HG02970 (cell line): Measurements from ENCODE around the gene ATXN1L.
"Not testable (repeated sequence)": the region's sequence is repeated elsewhere in the genome, so short reads cannot be mapped to it uniquely, and the experiment has no call there.

Source experiments
- ATAC-seq: cut with Tn5 transposase; IDR thresholded peaks from one replicate; pipeline ENCODE4 v1.9.1; 2021; ENCODE audit warnings: mild to moderate bottlenecking, moderate library complexity, moderate number of reproducible peaks; ENCODE audit not compliant: unreplicated experiment, low FRiP score

ATXN1L gene

DNA sequence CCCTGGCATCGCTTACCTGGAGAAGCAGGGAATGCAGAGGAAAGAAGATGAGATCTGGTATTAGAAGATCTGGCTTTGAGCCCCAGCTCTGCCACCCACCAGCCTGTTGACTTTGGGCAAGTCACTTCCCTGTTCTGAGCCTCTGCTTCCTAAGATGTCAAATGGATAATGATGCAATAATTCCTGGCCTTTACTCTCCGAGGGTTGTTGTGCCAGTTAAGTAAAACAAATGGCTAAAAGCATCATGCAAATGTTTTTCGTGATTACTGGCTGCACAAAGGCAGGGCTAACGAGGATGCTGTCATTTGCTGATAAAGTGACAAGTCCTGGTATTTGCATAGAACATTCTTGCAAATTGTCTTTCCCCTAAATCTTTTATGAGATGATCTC, 39.5 kb downstream of the ATXN1L start:
- no peak for ATAC-seq

DNA sequence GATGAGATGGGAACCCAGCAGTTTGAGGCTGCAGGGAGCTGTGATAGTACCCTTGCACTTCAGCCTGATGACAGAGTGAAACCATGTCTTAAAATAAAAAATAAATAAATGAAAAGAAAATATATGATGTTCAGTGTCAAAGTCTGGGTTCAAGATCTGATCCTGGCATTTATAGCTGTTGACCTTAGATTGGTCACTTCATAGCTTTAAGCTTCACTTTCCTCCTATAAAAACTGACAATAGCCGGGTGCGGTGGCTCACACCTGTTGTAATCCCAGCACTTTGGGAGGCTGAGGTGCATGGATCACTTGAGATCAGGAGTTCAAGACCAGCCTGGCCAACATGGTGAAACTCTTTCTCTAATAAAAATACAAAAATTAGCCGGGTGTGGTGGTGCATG, 43.4 kb downstream of the ATXN1L start:
- no peak for ATAC-seq

- ATAC-seq: no peak
Measured at GRCh38 chr16:71893888-71894228, 48.1 kb downstream of the ATXN1L start.

DNA sequence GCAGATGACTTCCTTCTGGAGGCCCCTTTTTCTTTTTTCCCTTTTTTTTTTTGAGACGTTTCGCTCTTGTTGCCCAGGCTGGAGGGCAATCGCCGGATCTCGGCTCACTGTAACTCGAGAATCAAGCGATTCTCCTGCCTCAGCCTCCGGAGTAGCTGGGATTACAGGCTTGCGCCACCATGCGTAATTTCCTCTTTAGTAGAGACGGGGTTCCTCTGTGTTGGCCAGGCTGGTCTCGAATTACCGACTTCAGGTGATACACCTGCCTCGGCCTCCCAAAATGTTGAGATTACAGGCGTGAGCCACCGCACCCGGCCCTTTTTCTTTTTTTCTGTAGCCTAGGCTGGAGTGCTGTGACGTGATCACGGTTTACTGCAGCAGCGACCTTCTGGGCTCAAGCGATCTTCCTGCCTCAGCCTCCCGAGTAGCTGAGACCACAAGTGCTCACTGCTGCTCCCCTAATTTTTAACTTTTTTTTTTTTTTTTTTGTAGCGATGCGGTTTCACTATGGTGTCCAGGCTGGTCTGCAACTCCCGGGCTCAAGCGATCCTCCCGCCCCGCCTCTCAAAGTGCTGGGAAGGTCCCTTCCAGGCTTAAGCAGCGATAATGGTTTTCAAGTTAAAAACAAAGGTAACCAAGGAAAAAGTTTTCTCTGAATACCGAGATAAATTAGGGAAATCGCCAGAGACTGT, 48.6 kb downstream of the ATXN1L start:
- peak; percentile 14 for ATAC-seq

- peak; percentile 91 for ATAC-seq
Measured at GRCh38 chr16:71894921-71895678, 49.3 kb downstream of the ATXN1L start, which contains the start of gene IST1. Gene IST1 (plus strand): TSS chr16:71895531. CDS start chr16:71915641, 20,110 bp downstream.

- ATAC-seq: peak; percentile 14
Measured at GRCh38 chr16:71895679-71896365, 50.0 kb downstream of the ATXN1L start.

DNA sequence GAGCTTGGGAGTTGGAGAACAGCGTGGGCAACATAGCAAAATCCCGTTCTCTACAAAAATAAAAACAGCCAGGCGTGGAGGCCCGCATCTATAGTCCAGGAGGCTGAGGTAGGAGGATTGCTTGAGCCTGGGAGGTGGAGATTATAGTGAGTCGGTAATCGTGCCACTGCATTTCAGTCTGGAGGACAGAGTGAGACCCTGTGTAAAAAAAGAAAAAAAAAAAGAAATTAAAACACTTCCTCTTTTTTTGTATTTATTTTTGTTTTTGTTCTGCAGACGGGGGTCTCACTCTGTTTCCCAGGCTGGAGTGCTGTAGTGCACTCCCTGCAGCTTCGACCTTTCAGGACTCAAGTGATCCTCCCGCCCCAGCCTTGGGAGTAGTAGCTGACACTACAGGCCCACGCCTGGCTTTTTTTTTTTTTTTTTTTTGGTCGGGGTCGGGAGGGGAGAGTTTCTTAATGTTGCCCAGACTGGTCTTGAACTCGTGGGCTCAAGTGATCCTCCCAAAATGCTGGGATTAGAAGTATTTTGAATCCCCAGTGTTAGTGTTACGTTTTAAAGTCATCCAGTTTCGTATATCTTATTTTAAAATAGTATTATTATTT, 51.1 kb downstream of the ATXN1L start:
- no peak for ATAC-seq

DNA sequence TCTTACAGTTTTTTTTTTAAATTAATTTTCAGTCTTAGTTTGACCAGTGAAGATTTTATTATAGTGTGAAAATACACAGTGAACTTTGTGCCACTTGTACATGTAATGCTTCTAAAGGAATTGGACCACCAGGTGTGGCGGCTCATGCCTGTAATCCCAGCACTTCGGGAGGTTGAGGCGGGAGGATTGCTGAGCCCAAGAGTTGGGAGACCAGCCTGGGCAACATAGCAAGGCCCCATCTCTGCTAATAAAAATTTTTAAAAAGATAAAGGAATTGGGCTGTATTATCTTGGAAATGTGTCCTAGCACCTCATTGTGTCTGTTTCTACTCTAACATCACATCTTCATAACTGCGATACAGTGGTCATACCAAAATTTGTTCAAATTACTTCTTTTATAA, 53.4 kb downstream of the ATXN1L start:
- no peak for ATAC-seq

DNA sequence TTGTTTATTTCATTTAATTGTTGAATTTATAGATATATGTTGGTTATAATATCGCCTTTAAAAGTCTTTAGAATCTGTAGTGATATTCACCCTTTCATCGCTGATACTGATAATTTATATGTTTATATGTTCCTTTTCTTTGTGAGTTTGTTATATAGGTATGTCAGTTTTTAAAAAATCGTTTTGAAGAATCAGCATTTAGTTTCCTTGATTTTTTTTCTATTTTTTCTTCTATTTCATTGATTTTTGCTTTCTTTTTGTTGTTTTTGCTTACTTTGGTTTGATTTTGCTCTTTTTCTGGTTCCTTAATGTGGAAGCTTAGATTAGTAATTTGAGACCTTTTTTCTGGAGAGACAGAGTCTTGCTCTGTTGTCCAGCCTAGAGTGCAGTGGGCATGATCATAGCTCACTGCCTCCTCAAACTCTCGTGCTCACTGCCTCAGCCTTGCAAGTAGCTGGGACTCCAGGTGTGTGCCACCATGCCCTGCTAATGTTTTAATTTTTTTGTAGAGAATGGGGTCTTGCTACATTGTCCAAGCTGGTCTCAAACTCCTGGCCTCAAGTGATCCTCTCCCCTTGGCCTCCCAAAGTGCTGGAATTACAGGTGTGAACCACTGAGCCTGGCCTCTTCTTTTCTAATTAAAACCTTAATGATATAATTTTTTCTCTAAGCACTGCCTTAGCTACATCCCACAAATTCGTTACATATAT, 57.0 kb downstream of the ATXN1L start:
- no peak for ATAC-seq

DNA sequence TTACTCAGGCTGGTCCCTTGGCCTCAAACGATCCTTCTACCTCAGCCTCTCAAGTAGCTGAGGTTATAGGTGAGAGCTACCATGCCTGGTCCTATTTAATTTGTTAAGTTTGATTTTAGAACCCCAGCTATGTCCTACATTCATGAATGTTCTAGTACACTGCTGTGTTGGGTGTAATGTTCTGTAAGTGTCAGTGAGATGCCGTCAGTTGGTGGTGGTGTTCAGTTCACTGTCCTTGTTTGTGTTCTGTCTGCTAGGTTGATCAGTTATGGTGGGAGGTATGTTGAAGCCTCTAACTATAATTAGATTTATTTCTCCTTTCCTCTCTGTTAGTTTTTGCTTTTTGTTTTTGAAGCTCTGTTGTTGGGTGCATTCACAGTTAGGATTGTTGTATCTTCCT, 57.8 kb downstream of the ATXN1L start:
- ATAC-seq: no peak

DNA sequence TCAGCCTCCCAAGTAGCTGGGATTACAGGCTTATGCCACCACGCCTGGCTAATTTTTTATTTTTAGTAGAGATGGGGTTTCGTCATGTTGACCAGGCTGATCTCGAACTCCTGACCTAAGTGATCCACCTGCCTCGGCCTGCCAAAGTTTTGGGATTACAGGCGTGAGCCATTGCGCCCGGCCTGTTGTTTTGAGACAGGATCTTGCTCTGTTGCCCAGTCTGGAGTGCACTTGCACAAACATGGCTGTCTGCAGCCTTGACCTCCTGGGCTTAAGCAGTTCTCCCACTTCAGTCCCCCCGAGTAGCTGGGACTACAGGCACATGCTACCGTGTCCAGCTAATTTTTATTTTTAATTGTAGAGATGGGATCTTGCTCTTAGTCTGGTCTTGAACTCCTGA, 58.5 kb downstream of the ATXN1L start:
- ATAC-seq: no peak

- not testable (repeated sequence) for ATAC-seq
Measured at GRCh38 chr16:71905765-71906164, 60.0 kb downstream of the ATXN1L start.
